ENCODE measurements around the gene TAF8.

- TF ChIP-seq EZH2 (IDR thresholded peaks at IDR 0.05; ENCODE audit: low read length, unreplicated experiment) = no peak
- TF ChIP-seq, protein P1, sequence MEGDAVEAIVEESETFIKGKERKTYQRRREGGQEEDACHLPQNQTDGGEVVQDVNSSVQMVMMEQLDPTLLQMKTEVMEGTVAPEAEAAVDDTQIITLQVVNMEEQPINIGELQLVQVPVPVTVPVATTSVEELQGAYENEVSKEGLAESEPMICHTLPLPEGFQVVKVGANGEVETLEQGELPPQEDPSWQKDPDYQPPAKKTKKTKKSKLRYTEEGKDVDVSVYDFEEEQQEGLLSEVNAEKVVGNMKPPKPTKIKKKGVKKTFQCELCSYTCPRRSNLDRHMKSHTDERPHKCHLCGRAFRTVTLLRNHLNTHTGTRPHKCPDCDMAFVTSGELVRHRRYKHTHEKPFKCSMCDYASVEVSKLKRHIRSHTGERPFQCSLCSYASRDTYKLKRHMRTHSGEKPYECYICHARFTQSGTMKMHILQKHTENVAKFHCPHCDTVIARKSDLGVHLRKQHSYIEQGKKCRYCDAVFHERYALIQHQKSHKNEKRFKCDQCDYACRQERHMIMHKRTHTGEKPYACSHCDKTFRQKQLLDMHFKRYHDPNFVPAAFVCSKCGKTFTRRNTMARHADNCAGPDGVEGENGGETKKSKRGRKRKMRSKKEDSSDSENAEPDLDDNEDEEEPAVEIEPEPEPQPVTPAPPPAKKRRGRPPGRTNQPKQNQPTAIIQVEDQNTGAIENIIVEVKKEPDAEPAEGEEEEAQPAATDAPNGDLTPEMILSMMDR (conservative IDR thresholded peaks at IDR 0.05; ENCODE audit: low read depth, low read length) = no peak
- no peak for TF ChIP-seq EZH2phosphoT487 (IDR thresholded peaks at IDR 0.05; ENCODE audit: borderline replicate concordance, low read length)
These were observed 12.2 kb upstream of the TAF8 start for GRCh38 chr6:42038163-42038562.

Data from PC-3 (cell line).